Left lung (tissue), 10 donors: Measurements from ENCODE around the gene PLCD4. TPM values are rescaled to one million over a fixed set of nuclear protein-coding genes. Genes with fewer than 3 reads are reported as not detected.
A peak's percentile ranks its signal among the peaks of the same experiment; 100 is the strongest.

Experiments used
- ATAC-seq: fragments of 200-7000 bp; cut with Tn5 transposase; one replicate; pipeline ENCODE4 v1.9.1; 2020; ENCODE audit warnings: moderate library complexity
- DNase-seq, 4 donors: peaks; one replicate each; pipeline ENCODE4 v3.0.0-alpha.2; 2013 to 2020
- H3K27ac ChIP-seq, 2 donors: fragments of 200-600 bp; sonication (generic) in 1 of 2; one replicate each; pipeline versions ENCODE4 v1.5.0 to v1.8.0; 2020 to 2021
- H3K27me3 ChIP-seq, 2 donors: fragments of 200-600 bp; sonication (generic) in 1 of 2; one replicate each; pipeline versions ENCODE4 v1.5.0 to v1.8.0; 2020 to 2021
- H3K36me3 ChIP-seq, 2 donors: fragments of 200-600 bp; sonication (generic) in 1 of 2; one replicate each; pipeline versions ENCODE4 v1.5.0 to v1.8.0; 2020 to 2021
- H3K4me1 ChIP-seq, 2 donors: fragments of 200-600 bp; one replicate each; pipeline ENCODE4 v1.8.0; 2021
- H3K4me3 ChIP-seq, 2 donors: fragments of 200-600 bp; sonication (generic) in 1 of 2; one replicate each; pipeline versions ENCODE4 v1.5.0 to v1.8.0; 2020 to 2021; ENCODE audit warnings: mild to moderate bottlenecking in 1 of 2
- H3K9me3 ChIP-seq, 2 donors: fragments of 200-600 bp; sonication (generic) in 1 of 2; one replicate each; pipeline versions ENCODE4 v1.5.0 to v1.8.0; 2020 to 2021
- CTCF ChIP-seq, 2 donors: fragments of 200-600 bp; sonication (generic) in 1 of 2; IDR thresholded peaks; one replicate each; pipeline versions ENCODE4 v1.5.0 to v1.8.0; 2021; ENCODE audit warnings: antibody characterized with exemption in 2 of 2
- intact Hi-C, 2 donors: fragments of 100-400 bp; cut with DNase I; formaldehyde crosslinking; loops; one replicate each; pipeline versions ENCODE4 v1.11.2 to v1.14.2; 2022
- polyA plus RNA-seq, 6 donors: library from polyadenylated mRNA; unstranded; fragments of 120-200 nt; gene quantifications; one replicate each; pipeline ENCODE4 v1.2.1, GENCODE V29; 2013; ENCODE audit not compliant: insufficient read length in 6 of 6
- total RNA-seq, 2 donors: library from RNA; stranded (reverse); fragmentation: NEBNext Ultra II Directional; extraction: Animal tissue kit (Norgen Biotek cat#: 25700); gene quantifications; one replicate each; pipeline ENCODE4 v1.2.1, GENCODE V29; 2021
- donor health status: DM: no; HTN: yes; CAD: no.
- donor health status: DM: no; HTN: no; CAD: no.

PLCD4 gene
- total and polyA plus RNA-seq, 8 donors = 0.89 to 13.5 (median 10.5) TPM

DNA sequence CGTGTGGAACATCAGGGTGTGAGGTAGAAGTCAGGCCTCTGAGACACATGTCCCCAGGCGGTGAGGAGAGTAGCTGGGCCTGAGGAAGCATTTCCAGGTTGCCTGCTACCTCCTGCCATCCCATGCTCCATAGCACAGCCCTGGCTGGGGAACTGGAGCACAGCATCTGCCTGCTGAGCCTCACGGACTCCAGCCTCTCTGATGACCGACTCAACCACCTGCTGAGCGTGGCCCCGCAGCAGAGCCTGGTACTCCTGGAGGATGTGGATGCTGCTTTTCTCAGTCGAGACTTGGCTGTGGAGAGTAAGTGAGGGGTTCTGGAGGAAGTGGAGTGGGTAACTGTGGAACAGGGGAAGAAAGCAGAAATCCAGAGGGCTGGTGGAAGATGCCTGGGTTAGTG, 54.7 kb downstream of the PLCD4 start:
- Histone ChIP-seq H3K9me3 (no peaks in the 10 kb centered on the region), H3K27me3 (no peaks in the 10 kb centered on the region), H3K4me1 (peaks cover 12 to 22% of the 10 kb centered on the region in 2 donors), H3K27ac (no peak overlapping the region), H3K36me3 (peaks cover 7 to 61% of the 10 kb centered on the region in 2 donors), H3K4me3 (no peak overlapping the region)
- ATAC-seq (no peak), DNase-seq (no peak)
- TF ChIP-seq CTCF (IDR thresholded peaks at IDR 0.05) = no peak
- intact Hi-C loops = no loop called here

DNA sequence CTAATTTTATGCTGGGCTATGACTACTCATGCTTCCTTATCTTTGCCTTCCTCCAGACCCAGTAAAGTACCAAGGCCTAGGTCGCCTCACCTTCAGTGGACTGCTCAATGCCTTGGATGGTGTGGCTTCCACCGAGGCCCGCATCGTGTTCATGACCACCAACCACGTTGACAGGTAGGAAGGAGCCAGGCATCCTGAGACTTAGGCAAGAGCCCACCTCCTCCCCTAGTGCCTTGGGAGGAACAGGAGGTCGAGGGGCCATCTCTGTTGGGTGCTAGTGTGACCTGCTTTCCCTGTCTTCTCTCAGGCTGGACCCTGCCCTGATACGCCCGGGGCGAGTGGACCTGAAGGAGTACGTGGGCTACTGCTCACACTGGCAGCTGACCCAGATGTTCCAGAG, 55.1 kb downstream of the PLCD4 start:
- Histone ChIP-seq H3K36me3 (peaks cover 7 to 65% of the 10 kb centered on the region in 2 donors), H3K27ac (no peak overlapping the region), H3K27me3 (no peaks in the 10 kb centered on the region), H3K9me3 (no peaks in the 10 kb centered on the region), H3K4me3 (no peak overlapping the region), H3K4me1 (peaks cover 12 to 19% of the 10 kb centered on the region in 2 donors)
- ATAC-seq (no peak), DNase-seq (no peak)
- intact Hi-C loops = no loop called here
- no peak for TF ChIP-seq CTCF (IDR thresholded peaks at IDR 0.05)

GRCh38 chr2:218663901-218664300, 56.2 kb downstream of the PLCD4 start:
- peaks cover 6 to 9% of the 10 kb centered on the region in 2 donors for H3K4me1 ChIP-seq
- H3K9me3 ChIP-seq = no peaks in the 10 kb centered on the region
- no peaks in the 10 kb centered on the region for H3K27me3 ChIP-seq
- DNase-seq (no peak), ATAC-seq (no peak)
- no peak for TF ChIP-seq CTCF (IDR thresholded peaks at IDR 0.05)
- peaks cover 7 to 76% of the 10 kb centered on the region in 2 donors for H3K36me3 ChIP-seq
- intact Hi-C loops = no loop called here
- no peak overlapping the region for H3K27ac ChIP-seq
- H3K4me3 ChIP-seq = no peak overlapping the region

DNA sequence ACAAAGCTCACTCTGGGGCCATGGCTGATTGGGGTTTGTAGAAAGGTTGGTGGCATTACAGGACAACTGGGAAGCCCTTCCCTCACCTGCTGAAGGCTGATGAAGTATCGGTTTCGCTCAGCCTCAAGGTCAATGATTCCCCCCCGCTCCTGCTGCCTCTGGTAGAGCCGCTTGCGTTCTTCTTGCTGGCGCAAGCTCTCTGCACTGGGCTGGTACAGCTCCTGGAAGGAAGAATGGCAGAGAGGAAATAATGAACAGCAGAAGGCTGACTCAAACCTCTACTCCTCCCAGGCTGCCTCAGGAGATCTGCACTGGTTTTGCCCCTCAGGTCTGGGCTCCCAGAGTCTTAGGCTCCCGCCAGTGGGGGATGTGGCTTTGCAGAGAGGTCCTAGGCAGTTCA, 57.0 kb downstream of the PLCD4 start:
- intact Hi-C loops = no loop called here
- no peak for ATAC-seq
- no peak for TF ChIP-seq CTCF (IDR thresholded peaks at IDR 0.05)
- peaks cover 6 to 9% of the 10 kb centered on the region in 2 donors for H3K4me1 ChIP-seq
- H3K27ac ChIP-seq = no peak overlapping the region
- DNase-seq = no peak
- H3K4me3 ChIP-seq = no peak overlapping the region
- H3K27me3 ChIP-seq = no peaks in the 10 kb centered on the region
- peaks cover 7 to 76% of the 10 kb centered on the region in 2 donors for H3K36me3 ChIP-seq
- H3K9me3 ChIP-seq = no peaks in the 10 kb centered on the region

GRCh38 chr2:218671097-218671653, 63.5 kb downstream of the PLCD4 start:
- DNase-seq = no peak
- Histone ChIP-seq H3K36me3 (peaks cover 0 to 34% of the 10 kb centered on the region in 2 donors), H3K27ac (peak overlapping the region; percentile 46 to 70), H3K27me3 (no peaks in the 10 kb centered on the region), H3K4me3 (peak overlapping the region; percentile 77 to 94), H3K9me3 (no peaks in the 10 kb centered on the region), H3K4me1 (peaks cover 12 to 18% of the 10 kb centered on the region in 2 donors)
- ATAC-seq = no peak
- no peak for TF ChIP-seq CTCF (IDR thresholded peaks at IDR 0.05)
- intact Hi-C loops = no loop called here
